Gastroesophageal sphincter (tissue), 3 donors: ENCODE measurements around the gene ARMCX4.

Experiments
- CTCF ChIP-seq, 4 experiments: fragments of 200-600 bp in 2 of 4; fragments of 450-650 bp in 2 of 4; sonication (generic) in 1 of 4; IDR thresholded peaks; one replicate each; pipeline ENCODE4 v1.5.1; 2017 to 2019; ENCODE audit warnings: antibody characterized with exemption in 4 of 4, mild to moderate bottlenecking in 2 of 4, moderate library complexity in 2 of 4
- POLR2AphosphoS5 ChIP-seq: sonication (generic); formaldehyde crosslinking; IDR thresholded peaks from one replicate; pipeline ENCODE4 v1.6.1; 2017; ENCODE audit warnings: antibody characterized with exemption

DNA sequence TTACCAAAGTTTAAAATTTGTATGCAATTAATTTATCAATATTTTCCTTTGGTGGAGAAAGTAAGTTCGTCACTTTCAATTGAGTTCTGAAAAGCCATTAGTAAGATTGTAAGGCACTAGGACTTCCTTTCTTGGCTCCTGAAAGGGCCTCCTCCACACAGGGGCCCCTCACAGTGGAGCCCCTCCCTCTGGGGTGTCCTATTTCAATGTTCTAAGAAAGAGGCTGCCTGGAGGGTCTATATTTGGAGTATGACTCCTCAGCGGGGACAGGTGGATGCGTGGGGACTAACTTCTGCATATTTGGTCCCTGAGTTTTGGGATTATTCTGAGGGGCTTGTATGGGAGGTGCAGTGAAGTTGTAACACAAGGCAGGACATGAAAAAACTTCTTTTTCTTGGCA, 1.6 kb upstream of the ARMCX4 start:
- TF ChIP-seq POLR2AphosphoS5 = no peak
- no peak for TF ChIP-seq CTCF (IDR thresholded peaks at IDR 0.05)
